Liver (tissue), 9 donors: ENCODE results near the gene CORO2A. TPM values are rescaled to one million over a fixed set of nuclear protein-coding genes. Genes with fewer than 3 reads are reported as not detected.

Experiments
- DNase-seq: peaks from one replicate; pipeline ENCODE4 v3.0.0-alpha.2; 2017; ENCODE audit warnings: low spot score
- H3K27ac ChIP-seq, 2 donors: one replicate each; pipeline ENCODE4 v1.7.0; 2013; ENCODE audit warnings: inconsistent platforms in 2 of 2, low read length in 2 of 2, control low read depth in 1 of 2, low read depth in 1 of 2, mild to moderate bottlenecking in 1 of 2
- H3K27me3 ChIP-seq, 4 donors: one replicate each; pipeline versions ENCODE4 v1.6.1 to v1.7.0; 2013; ENCODE audit warnings: low read length in 3 of 4, inconsistent platforms in 1 of 4, mild to moderate bottlenecking in 1 of 4, moderate library complexity in 1 of 4; ENCODE audit not compliant: control insufficient read depth in 4 of 4, insufficient read depth in 4 of 4
- H3K36me3 ChIP-seq, 4 donors: one replicate each; pipeline versions ENCODE4 v1.6.1 to v1.7.0; 2013; ENCODE audit warnings: low read length in 3 of 4, mild to moderate bottlenecking in 3 of 4, low read depth in 1 of 4, moderate library complexity in 1 of 4; ENCODE audit not compliant: control insufficient read depth in 4 of 4, insufficient read depth in 3 of 4
- H3K4me1 ChIP-seq, 4 donors: one replicate each; pipeline versions ENCODE4 v1.6.1 to v1.7.0; 2013; ENCODE audit warnings: low read length in 3 of 4, mild to moderate bottlenecking in 3 of 4, moderate library complexity in 1 of 4; ENCODE audit not compliant: control insufficient read depth in 4 of 4, insufficient read depth in 4 of 4
- H3K4me3 ChIP-seq, 3 donors: one replicate each; pipeline versions ENCODE4 v1.6.1 to v1.7.0; 2013; ENCODE audit warnings: low read length in 3 of 3, control low read depth in 1 of 3, low read depth in 1 of 3, mild to moderate bottlenecking in 1 of 3
- H3K9ac ChIP-seq, 2 donors: one replicate each; pipeline ENCODE4 v1.7.0; 2013; ENCODE audit warnings: low read length in 2 of 2, mild to moderate bottlenecking in 2 of 2, moderate library complexity in 2 of 2, control low read depth in 1 of 2, low read depth in 1 of 2
- H3K9me3 ChIP-seq, 4 donors: one replicate each; pipeline versions ENCODE4 v1.6.1 to v1.7.0; 2013; ENCODE audit warnings: low read length in 3 of 4; ENCODE audit not compliant: control insufficient read depth in 4 of 4
- ATF3 ChIP-seq: IDR thresholded peaks from 2 replicates; pipeline ENCODE4 v1.6.1; 2016; ENCODE audit warnings: antibody characterized with exemption
- EGR1 ChIP-seq, 2 donors: IDR thresholded peaks; 2 replicates each; pipeline ENCODE4 v1.6.1; 2016 to 2018; ENCODE audit warnings: antibody characterized with exemption in 2 of 2, low read depth in 2 of 2
- FOXA1 ChIP-seq: IDR thresholded peaks from 2 replicates; pipeline ENCODE4 v1.6.1; 2016; ENCODE audit warnings: antibody characterized with exemption
- FOXA2 ChIP-seq: IDR thresholded peaks from 2 replicates; pipeline ENCODE4 v1.6.1; 2016; ENCODE audit warnings: antibody characterized with exemption
- GABPA ChIP-seq, 2 donors: IDR thresholded peaks in 1 of 2; conservative IDR thresholded peaks in 1 of 2; 2 replicates each; pipeline ENCODE4 v1.6.1; 2016; ENCODE audit warnings: antibody characterized with exemption in 2 of 2, mild to moderate bottlenecking in 1 of 2, moderate library complexity in 1 of 2
- HNF4G ChIP-seq: IDR thresholded peaks from 2 replicates; pipeline ENCODE4 v1.6.1; 2016; ENCODE audit warnings: antibody characterized with exemption
- JUND ChIP-seq, 2 donors: IDR thresholded peaks; 2 replicates each; pipeline ENCODE4 v1.6.1; 2016; ENCODE audit warnings: antibody characterized with exemption in 2 of 2
- NR2F2 ChIP-seq: IDR thresholded peaks from 2 replicates; pipeline ENCODE4 v1.6.1; 2016; ENCODE audit warnings: antibody characterized with exemption
- RAD21 ChIP-seq, 2 donors: IDR thresholded peaks; 2 replicates each; pipeline ENCODE4 v1.6.1; 2016; ENCODE audit warnings: antibody characterized with exemption in 2 of 2, mild to moderate bottlenecking in 2 of 2
- REST ChIP-seq: IDR thresholded peaks from 2 replicates; pipeline ENCODE4 v1.6.1; 2016; ENCODE audit warnings: antibody characterized with exemption, mild to moderate bottlenecking
- RXRA ChIP-seq, 2 donors: IDR thresholded peaks; 2 replicates each; pipeline ENCODE4 v1.6.1; 2017 to 2018; ENCODE audit warnings: antibody characterized with exemption in 2 of 2, mild to moderate bottlenecking in 1 of 2
- SP1 ChIP-seq: IDR thresholded peaks from 2 replicates; pipeline ENCODE4 v1.6.1; 2018; ENCODE audit warnings: antibody characterized with exemption, mild to moderate bottlenecking
- TAF1 ChIP-seq: conservative IDR thresholded peaks from 2 replicates; pipeline ENCODE4 v1.6.1; 2016; ENCODE audit warnings: antibody characterized with exemption, mild to moderate bottlenecking
- YY1 ChIP-seq: IDR thresholded peaks from 2 replicates; pipeline ENCODE4 v1.6.1; 2016; ENCODE audit warnings: antibody characterized with exemption, mild to moderate bottlenecking
- ZBTB33 ChIP-seq: IDR thresholded peaks from 2 replicates; pipeline ENCODE4 v1.6.1; 2016; ENCODE audit warnings: antibody characterized with exemption
- WGBS: extraction: QIAGEN DNeasy Blood & Tissue Kit; methylation state at CpG from one replicate; pipeline ENCODE4 v1.1.7; 2013; 5-methylcytosine and 5-hydroxymethylcytosine counted together
- polyA plus RNA-seq, 2 donors: library from polyadenylated mRNA; stranded (reverse) in 1 of 2; unstranded in 1 of 2; fragments of 200-250 nt in 1 of 2; fragments of >200 nt in 1 of 2; fragmentation: Nextera tagmentation in 1 of 2; extraction: Ambion mirVana in 1 of 2; gene quantifications; one replicate each; pipeline versions ENCODE4 v1.2.1 to v1.2.3, GENCODE V29; 2013 to 2015
- total RNA-seq, 2 donors: library from RNA; depleted of rRNA; stranded (reverse); fragments of >200 nt; gene quantifications; one replicate each; pipeline ENCODE4 v1.2.3, GENCODE V29; 2014
- donor health status: healthy.
- donor health status: healthy.
- donor health status: healthy.
- donor health status: healthy.
- donor health status: healthy.

CORO2A gene
- total and polyA plus RNA-seq, 4 donors = 1.2 to 2.8 (median 1.4) TPM

- TF ChIP-seq RAD21 (IDR thresholded peaks at IDR 0.05) = no peak
- no peak for TF ChIP-seq ZBTB33
- TF ChIP-seq FOXA1 = no peak
- no peak for TF ChIP-seq GABPA (IDR thresholded peaks at IDR 0.05 in 1 of 2, conservative IDR thresholded peaks at IDR 0.05 in 1 of 2)
- TF ChIP-seq EGR1 (IDR thresholded peaks at IDR 0.05; ENCODE audit: low read depth in 2 of 2) = no peak
- TF ChIP-seq SP1 = no peak
- no peak for TF ChIP-seq RXRA (IDR thresholded peaks at IDR 0.05)
- TF ChIP-seq REST = no peak
- no peak for TF ChIP-seq ATF3
- no peak for TF ChIP-seq FOXA2
- no peak for TF ChIP-seq JUND (IDR thresholded peaks at IDR 0.05)
- no peak for TF ChIP-seq TAF1
- TF ChIP-seq YY1 = no peak
- WGBS = 96% methylated on average over 12 of the region's 12 CpGs
- Histone ChIP-seq H3K27me3 (no peaks in the 10 kb centered on the region), H3K9me3 (no peaks in the 10 kb centered on the region), H3K9ac (no peak overlapping the region), H3K4me3 (no peak overlapping the region), H3K4me1 (peaks cover 14 to 38% (median 23%) of the 10 kb centered on the region in 4 donors), H3K27ac (peak overlapping the region; percentile 63 to 76), H3K36me3 (peaks cover 5 to 17% (median 11%) of the 10 kb centered on the region in 4 donors)
- no peak for DNase-seq
Measured at GRCh38 chr9:98080780-98081179, 111.7 kb downstream of the CORO2A start.

- H3K27ac ChIP-seq = peak overlapping the region in 1 of 2 donors; percentile 63
Measured at GRCh38 chr9:98080326-98080725, 112.1 kb downstream of the CORO2A start.

More at GRCh38 chr9:98080326-98080725, 112.1 kb downstream of the CORO2A start:
- 97% methylated on average over 1 of the region's 1 CpG for WGBS
- DNase-seq = no peak
- no peaks in the 10 kb centered on the region for H3K27me3 ChIP-seq
- H3K36me3 ChIP-seq = peaks cover 5 to 17% (median 11%) of the 10 kb centered on the region in 4 donors
- H3K9me3 ChIP-seq = no peaks in the 10 kb centered on the region
- TF ChIP-seq NR2F2 (no peak), SP1 (no peak), FOXA2 (no peak), TAF1 (no peak), HNF4G (no peak)
- H3K4me3 ChIP-seq = no peak overlapping the region
- H3K9ac ChIP-seq = no peak overlapping the region
- peaks cover 14 to 43% (median 25%) of the 10 kb centered on the region in 4 donors for H3K4me1 ChIP-seq
